Stromal cell of bone marrow (primary cell): ENCODE measurements around the gene TSPAN11.
A peak's percentile ranks its signal among the peaks of the same experiment; 100 is the strongest.

Source experiments
- DNase-seq: peaks from one replicate; pipeline ENCODE4 v3.0.0-alpha.2; 2012; ENCODE audit warnings: low read depth

Gene TSPAN11

DNA sequence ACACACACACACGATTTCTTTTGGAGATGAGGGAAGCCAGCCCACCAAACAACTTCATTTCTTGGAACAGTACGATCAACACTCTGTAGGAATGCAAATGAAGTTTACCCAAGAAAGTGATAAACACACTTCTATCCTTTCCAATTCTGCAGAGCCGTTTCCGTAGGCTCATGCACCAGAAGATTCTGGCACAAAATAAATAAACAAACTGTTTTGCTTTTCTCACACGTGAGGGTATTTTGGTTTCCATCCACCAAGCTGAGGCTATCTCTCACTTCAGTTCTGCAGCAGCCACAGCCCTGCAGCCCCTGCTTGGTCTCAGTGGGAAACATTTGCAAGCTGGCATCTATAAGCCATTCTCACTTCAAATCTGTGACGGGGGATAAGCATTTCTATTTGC is 15.3 kb upstream of the TSPAN11 start:
- DNase-seq: no peak

DNA sequence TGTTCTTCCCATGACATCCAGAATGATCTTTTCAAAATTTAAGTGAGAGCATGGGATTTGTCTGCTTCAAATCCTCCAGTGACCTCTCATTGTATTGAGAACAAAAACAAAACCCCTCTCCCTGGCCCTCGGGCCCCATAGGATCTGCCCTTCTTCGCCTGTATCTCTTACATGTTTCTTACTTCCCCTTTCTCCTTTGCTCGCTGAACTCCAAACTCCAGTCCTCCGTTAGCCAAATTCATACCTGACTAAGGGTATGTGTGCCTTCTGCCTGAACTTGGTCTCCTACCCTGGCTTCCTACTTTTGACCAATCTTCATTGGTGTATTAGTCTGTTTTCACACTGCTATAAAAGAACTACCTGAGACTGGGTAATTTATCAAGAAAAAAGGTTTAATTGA is 13.2 kb upstream of the TSPAN11 start:
- no peak for DNase-seq

DNA sequence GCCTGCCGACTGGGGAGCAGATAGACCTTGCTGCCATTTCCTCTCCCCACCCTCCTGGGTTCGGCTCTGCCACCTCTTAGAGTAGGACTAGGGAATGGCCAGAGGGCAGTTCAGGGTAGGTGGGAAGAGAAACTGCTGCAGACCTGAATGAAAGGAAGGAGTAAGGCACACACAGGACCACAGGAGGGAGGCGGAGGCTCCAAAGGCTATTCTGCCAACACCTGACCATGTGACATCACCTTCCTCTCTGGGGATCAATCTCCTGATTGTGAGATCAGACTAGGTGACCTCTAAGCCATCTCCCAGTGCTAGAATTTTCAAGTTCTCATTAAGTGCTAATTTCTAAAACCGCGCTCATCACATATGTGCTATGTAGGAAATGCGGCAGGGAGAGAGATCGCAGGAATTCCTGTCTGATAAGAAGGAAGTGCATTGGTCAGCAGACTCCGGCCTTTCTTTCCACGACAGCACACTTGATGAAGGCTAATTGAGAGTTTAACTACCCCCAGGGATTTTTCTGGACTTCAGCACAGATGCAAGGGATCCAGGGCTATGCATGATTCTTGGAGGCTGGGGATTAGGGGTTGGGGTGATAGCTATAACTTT is 11.5 kb upstream of the TSPAN11 start:
- DNase-seq: no peak

DNA sequence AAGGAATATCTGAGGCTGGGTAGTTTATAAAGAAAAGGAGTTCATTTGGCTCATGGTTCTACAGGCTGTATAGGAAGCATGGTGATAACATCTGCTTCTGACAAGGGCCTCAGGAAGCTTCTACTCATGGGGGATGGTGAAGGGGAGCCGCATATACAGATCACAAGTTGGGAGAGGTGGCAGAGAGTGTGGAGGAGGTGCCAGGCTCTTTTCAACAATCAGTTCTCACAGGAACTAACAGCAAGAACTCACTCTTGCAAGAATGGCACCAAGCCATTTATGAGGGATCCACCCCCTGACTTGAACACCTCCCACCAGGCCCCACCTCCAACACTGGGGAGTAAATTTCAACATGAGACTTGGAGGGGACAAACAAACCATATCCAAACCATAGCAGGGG is 3.5 kb upstream of the TSPAN11 start:
- DNase-seq: no peak

- DNase-seq: no peak
Observed at GRCh38 chr12:30925607-30926242, 823 bp upstream of the TSPAN11 start.

DNA sequence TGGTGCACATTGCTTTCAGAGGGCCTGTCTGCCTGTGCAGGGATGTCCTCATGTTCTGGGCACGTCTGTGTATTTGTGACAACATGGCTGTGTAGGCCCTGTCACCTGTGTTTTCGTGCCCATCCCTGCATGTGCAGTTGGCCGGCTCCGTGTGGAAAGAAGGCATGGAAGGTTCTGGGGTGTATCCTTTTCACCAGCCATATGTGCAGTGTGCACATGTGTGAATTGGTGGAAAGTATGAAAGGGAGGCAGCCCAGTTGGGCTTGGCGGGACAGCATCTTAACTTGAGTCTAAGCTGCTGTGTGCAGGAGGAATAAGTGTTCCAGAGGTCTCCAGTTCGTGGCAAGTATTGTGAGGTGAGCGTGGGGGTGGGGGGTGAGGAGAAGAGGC is 669 bp downstream of the TSPAN11 start:
- no peak for DNase-seq

GRCh38 chr12:30928356-30929244 is 2.1 kb downstream of the TSPAN11 start:
- no peak for DNase-seq

- no peak for DNase-seq
Observed at GRCh38 chr12:30930238-30930637, 3.7 kb downstream of the TSPAN11 start.

DNA sequence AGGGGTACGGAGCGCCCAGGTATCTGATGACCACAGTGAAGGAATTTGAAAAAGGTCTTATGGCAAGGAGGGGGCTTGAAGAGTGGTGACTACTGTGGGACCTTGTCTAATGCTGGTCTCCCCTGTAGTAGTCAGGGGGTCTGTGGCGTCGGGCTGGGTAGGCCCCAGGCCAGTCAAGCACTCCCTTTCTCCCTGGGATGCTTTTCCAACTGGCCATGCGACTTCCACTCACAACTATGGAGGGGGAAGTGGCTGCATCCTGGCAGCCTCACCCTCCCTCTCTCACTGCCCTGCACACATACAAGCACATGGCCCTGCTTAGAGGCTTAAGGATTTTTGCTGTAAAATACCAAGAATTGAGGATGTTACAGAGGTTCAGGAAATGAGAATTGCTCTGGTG is 4.1 kb downstream of the TSPAN11 start:
- no peak for DNase-seq

- DNase-seq: no peak
Observed at GRCh38 chr12:30932881-30933280, 6.3 kb downstream of the TSPAN11 start.

DNA sequence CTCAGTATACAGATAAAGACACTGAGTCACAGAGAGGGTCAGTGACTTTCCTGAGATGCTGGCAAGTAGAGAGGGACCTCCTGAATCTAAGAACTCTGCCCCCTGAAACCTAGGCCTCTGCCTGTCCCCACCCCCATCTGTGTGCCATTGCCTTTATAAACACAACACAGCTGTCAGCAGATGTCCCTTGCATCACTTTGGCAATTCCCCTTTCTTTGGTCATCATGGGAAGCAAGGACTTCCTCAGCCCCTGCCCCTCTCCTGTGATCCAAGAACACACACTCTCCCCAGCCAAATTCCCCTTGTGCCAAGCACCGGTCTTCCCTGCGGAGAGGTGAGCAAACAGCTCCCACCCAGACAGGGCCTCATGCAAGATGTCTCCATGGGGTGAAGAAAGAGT is 8.3 kb downstream of the TSPAN11 start:
- no peak for DNase-seq

GRCh38 chr12:30936036-30936435 is 9.5 kb downstream of the TSPAN11 start:
- DNase-seq: no peak

DNA sequence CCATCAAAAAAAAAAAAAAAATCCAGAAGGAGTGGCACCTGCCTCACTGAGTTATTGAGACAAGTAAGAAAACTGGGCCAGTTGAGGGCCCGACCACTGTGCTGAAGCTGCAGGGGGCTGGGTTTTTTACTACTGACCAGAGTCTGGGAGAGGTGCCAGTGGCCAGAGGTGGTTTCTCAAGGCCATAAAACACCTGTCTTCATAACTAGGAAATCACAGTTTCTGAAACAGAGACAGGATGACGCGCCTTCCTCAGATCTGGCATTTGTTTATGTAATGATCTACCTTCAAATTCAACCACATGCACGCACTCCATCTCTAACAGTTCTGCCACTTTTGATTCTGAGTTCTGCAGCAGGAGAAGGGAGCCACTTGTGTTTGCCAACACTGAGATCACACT is 12.7 kb downstream of the TSPAN11 start:
- no peak for DNase-seq

DNA sequence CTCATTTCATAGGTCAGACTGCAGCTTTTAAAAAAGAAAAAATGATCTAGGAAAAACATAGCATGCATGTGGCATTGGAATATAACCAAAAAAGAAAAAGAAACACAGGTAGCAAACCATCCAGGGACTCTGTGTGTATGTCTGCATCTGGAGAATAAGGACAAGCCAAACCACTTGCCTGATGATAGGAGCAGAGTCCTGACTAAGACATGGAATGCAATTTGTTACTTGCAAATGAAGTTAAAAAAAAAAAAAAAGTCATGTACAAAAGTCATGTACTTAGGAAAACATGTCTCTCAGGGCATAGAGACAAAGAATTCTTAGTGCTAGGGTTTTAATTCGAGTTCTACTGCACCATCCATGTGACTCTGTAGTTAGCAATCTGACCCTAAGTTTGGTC is 15.9 kb downstream of the TSPAN11 start:
- DNase-seq: no peak

GRCh38 chr12:30942936-30943335 is 16.4 kb downstream of the TSPAN11 start:
- DNase-seq: no peak

DNA sequence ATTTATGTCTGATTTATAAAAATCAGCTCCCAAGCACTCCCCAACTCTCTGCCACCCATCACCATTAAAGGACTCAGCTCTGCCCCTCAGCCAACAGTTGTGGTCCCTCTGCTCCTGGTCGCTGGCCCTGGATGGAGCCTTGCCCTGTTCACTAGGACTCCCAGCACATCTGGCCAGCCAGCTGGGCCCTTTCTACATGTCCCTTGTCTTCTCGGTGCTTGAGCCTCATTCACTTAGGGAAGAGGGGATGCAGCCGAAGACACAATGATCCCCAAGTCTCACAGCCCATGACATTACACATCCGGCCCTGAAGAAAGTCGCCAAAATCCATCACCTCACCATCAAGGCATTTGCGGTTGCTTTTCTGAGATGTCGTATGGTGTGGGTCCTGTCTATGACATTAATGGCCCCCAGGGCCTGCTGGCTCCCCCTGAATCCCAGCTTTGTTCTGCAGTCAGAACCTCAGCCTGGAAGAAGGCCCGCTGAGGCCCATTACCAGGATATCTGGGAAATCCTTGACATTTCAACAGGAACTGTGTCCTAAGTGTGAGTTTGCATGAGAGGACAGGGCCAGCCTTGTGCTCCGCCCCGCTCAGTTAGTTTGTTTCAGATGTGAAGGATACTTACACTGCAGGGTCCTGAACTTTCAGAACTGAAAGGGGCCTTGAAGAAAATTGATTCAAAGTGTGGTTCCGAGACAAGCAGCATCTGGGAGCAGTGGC is 19.1 kb downstream of the TSPAN11 start:
- DNase-seq: no peak

GRCh38 chr12:30952015-30952414 is 25.5 kb downstream of the TSPAN11 start:
- DNase-seq: peak; percentile 36

- no peak for DNase-seq
Observed at GRCh38 chr12:30953257-30953656, 26.7 kb downstream of the TSPAN11 start.

- no peak for DNase-seq
Observed at GRCh38 chr12:30953951-30954751, 27.6 kb downstream of the TSPAN11 start.

GRCh38 chr12:30955214-30955613 is 28.7 kb downstream of the TSPAN11 start:
- no peak for DNase-seq

- DNase-seq: no peak
Observed at GRCh38 chr12:30959110-30959710, 32.7 kb downstream of the TSPAN11 start.
